Fibroblast of lung (primary cell): ENCODE results near the gene TNFRSF11A. TPM values are rescaled to one million over a fixed set of nuclear protein-coding genes. Genes with fewer than 3 reads are reported as not detected.

Experiments used
- DNase-seq, 2 donors: peaks; one replicate each; pipeline versions ENCODE4 v3.0.0 to v3.0.0-alpha.2; 2010; ENCODE audit warnings: low read depth in 2 of 2
- H2AFZ ChIP-seq: 2 replicates; pipeline ENCODE4 v1.5.1; 2012; ENCODE audit warnings: low read length, control low read depth, inconsistent platforms
- H3K27ac ChIP-seq: 2 replicates; pipeline ENCODE4 v1.5.1; 2011; ENCODE audit warnings: low read length, control low read depth; ENCODE audit not compliant: insufficient read depth
- H3K27me3 ChIP-seq: 2 replicates; pipeline ENCODE4 v1.5.1; 2011; ENCODE audit warnings: mild to moderate bottlenecking, low read length; ENCODE audit not compliant: control insufficient read depth, insufficient read depth
- H3K36me3 ChIP-seq: 2 replicates; pipeline ENCODE4 v1.5.1; 2011; ENCODE audit warnings: low read length; ENCODE audit not compliant: control insufficient read depth, insufficient read depth
- H3K4me1 ChIP-seq: 2 replicates; pipeline ENCODE4 v1.5.1; 2011; ENCODE audit warnings: low read length; ENCODE audit not compliant: control insufficient read depth, insufficient read depth; ENCODE audit errors: extremely low read depth
- H3K4me2 ChIP-seq: 2 replicates; pipeline ENCODE4 v1.5.1; 2011; ENCODE audit warnings: low read length, control low read depth; ENCODE audit not compliant: insufficient read depth; ENCODE audit errors: extremely low read depth
- H3K4me3 ChIP-seq, 4 experiments: fragments of 200-600 bp in 1 of 4; sonication (generic) in 1 of 4; replicated peaks in 1 of 4; 2 replicates each; pipeline ENCODE4 v1.5.1; 2011 to 2016; ENCODE audit warnings: low read length in 4 of 4, low read depth in 3 of 4, mild to moderate bottlenecking in 3 of 4, control low read depth in 2 of 4, inconsistent platforms in 1 of 4, mixed read lengths in 1 of 4; ENCODE audit not compliant: insufficient read depth in 1 of 4; ENCODE audit errors: control extremely low read depth in 1 of 4
- H3K79me2 ChIP-seq: 2 replicates; pipeline ENCODE4 v1.5.1; 2012; ENCODE audit warnings: mild to moderate bottlenecking, low read length, inconsistent platforms; ENCODE audit not compliant: control insufficient read depth, insufficient read depth
- H3K9ac ChIP-seq: 2 replicates; pipeline ENCODE4 v1.5.1; 2011; ENCODE audit warnings: mild to moderate bottlenecking, low read length, control low read depth; ENCODE audit not compliant: insufficient read depth
- H3K9me3 ChIP-seq: 2 replicates; pipeline ENCODE4 v1.5.1; 2012; ENCODE audit warnings: low read depth, low read length; ENCODE audit not compliant: control insufficient read depth, insufficient read depth
- H4K20me1 ChIP-seq: 2 replicates; pipeline ENCODE4 v1.5.1; 2011; ENCODE audit warnings: low read length; ENCODE audit not compliant: control insufficient read depth, insufficient read depth; ENCODE audit errors: extremely low read depth
- EZH2 ChIP-seq: IDR thresholded peaks from 2 replicates; pipeline ENCODE4 v1.5.1; 2012; ENCODE audit warnings: low read length, control low read depth, mild to moderate bottlenecking; ENCODE audit errors: missing control alignments
- polyA plus RNA-seq, 2 donors: library from polyadenylated mRNA; depleted of rRNA in 1 of 2; stranded (reverse) in 1 of 2; unstranded in 1 of 2; fragments of >200 nt; gene quantifications; 2 replicates each; pipeline ENCODE4 v1.2.1, GENCODE V29; 2011 to 2012; ENCODE audit warnings: missing spikeins in 1 of 2
- total RNA-seq: library from RNA; depleted of rRNA; stranded (reverse); fragments of >200 nt; gene quantifications from 2 replicates; pipeline ENCODE4 v1.2.1, GENCODE V29; 2014
- TF ChIP-seq, protein P1 (sequence below), 2 donors: IDR thresholded peaks in 1 of 2; conservative IDR thresholded peaks in 1 of 2; 1 replicate in 1 of 2; 2 replicates in 1 of 2; pipeline ENCODE4 v1.5.1; 2011 to 2012; ENCODE audit warnings: low read length in 2 of 2, control low read depth in 1 of 2, inconsistent platforms in 1 of 2, low read depth in 1 of 2, mild to moderate bottlenecking in 1 of 2

Gene TNFRSF11A
- total and polyA plus RNA-seq, 2 donors (not counting 1 experiment from before 2014, with no cell fraction given): 0.11 to 0.66 TPM

GRCh38 chr18:62280058-62280457, 45.1 kb upstream of the TNFRSF11A start:
- Histone ChIP-seq H3K9ac (no peak overlapping the region), H3K4me2 (no peak overlapping the region), H4K20me1 (no peaks in the 10 kb centered on the region), H3K79me2 (no peaks in the 10 kb centered on the region), H3K27ac (no peak overlapping the region), H3K9me3 (no peaks in the 10 kb centered on the region), H3K36me3 (no peaks in the 10 kb centered on the region), H2AFZ (no peak overlapping the region), H3K4me3 (no peak overlapping the region), H3K27me3 (no peaks in the 10 kb centered on the region), H3K4me1 (peaks cover 11% of the 10 kb centered on the region)
- no peak for DNase-seq
- no peak for TF ChIP-seq EZH2
- TF ChIP-seq, protein P1, sequence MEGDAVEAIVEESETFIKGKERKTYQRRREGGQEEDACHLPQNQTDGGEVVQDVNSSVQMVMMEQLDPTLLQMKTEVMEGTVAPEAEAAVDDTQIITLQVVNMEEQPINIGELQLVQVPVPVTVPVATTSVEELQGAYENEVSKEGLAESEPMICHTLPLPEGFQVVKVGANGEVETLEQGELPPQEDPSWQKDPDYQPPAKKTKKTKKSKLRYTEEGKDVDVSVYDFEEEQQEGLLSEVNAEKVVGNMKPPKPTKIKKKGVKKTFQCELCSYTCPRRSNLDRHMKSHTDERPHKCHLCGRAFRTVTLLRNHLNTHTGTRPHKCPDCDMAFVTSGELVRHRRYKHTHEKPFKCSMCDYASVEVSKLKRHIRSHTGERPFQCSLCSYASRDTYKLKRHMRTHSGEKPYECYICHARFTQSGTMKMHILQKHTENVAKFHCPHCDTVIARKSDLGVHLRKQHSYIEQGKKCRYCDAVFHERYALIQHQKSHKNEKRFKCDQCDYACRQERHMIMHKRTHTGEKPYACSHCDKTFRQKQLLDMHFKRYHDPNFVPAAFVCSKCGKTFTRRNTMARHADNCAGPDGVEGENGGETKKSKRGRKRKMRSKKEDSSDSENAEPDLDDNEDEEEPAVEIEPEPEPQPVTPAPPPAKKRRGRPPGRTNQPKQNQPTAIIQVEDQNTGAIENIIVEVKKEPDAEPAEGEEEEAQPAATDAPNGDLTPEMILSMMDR (conservative IDR thresholded peaks at IDR 0.05 in 1 of 2, IDR thresholded peaks at IDR 0.05 in 1 of 2; ENCODE audit: low read depth in 1 of 2, low read length in 2 of 2): no peak

DNA sequence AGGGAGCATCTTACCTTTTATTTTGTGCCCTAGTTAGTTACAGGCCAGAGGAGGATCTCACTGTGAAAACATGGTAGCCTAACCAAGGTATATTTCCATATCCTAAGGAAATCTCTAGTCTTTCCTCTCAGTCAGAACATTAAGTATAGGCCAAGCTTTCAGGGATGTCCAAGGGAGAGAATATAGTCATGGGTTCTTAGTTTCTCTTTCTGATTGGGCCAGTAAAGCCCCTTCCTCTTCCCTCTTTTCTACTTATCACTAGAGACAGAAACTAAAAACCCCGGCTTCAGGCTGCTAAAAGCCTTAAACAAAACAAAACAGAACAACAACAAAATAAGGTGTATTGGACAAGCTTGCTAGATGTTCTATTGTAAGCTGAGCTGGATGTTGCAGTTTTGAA, 44.3 kb upstream of the TNFRSF11A start:
- H3K4me1 ChIP-seq: peaks cover 11% of the 10 kb centered on the region
- no peak overlapping the region for H3K9ac ChIP-seq
- H3K27me3 ChIP-seq: no peaks in the 10 kb centered on the region
- TF ChIP-seq, protein P1 (conservative IDR thresholded peaks at IDR 0.05 in 1 of 2, IDR thresholded peaks at IDR 0.05 in 1 of 2; ENCODE audit: low read depth in 1 of 2, low read length in 2 of 2): no peak
- no peak for TF ChIP-seq EZH2
- no peak overlapping the region for H3K4me2 ChIP-seq
- H3K4me3 ChIP-seq: no peak overlapping the region
- H4K20me1 ChIP-seq: no peaks in the 10 kb centered on the region
- no peak overlapping the region for H2AFZ ChIP-seq
- H3K27ac ChIP-seq: no peak overlapping the region
- H3K79me2 ChIP-seq: no peaks in the 10 kb centered on the region
- DNase-seq: no peak
- no peaks in the 10 kb centered on the region for H3K9me3 ChIP-seq
- H3K36me3 ChIP-seq: peaks cover 1% of the 10 kb centered on the region

- Histone ChIP-seq H3K27ac (peak overlapping the region; percentile 23), H3K9me3 (no peaks in the 10 kb centered on the region), H3K9ac (no peak overlapping the region), H3K4me3 (peak overlapping the region in 1 of 4 experiments; percentile 15), H3K4me2 (peak overlapping the region; percentile 86), H3K27me3 (no peaks in the 10 kb centered on the region), H3K36me3 (peaks cover 1% of the 10 kb centered on the region), H2AFZ (no peak overlapping the region), H4K20me1 (no peaks in the 10 kb centered on the region), H3K79me2 (no peaks in the 10 kb centered on the region), H3K4me1 (peaks cover 11% of the 10 kb centered on the region)
- peak; percentile 86 to 88 for DNase-seq
- TF ChIP-seq, protein P1 (conservative IDR thresholded peaks at IDR 0.05 in 1 of 2, IDR thresholded peaks at IDR 0.05 in 1 of 2; ENCODE audit: low read depth in 1 of 2, low read length in 2 of 2): no peak
- TF ChIP-seq EZH2: no peak
Observed at GRCh38 chr18:62281684-62282083, 43.4 kb upstream of the TNFRSF11A start.
